Mucosa of descending colon (tissue), 3 donors: ENCODE data around the gene GDAP2. TPM values are rescaled to one million over a fixed set of nuclear protein-coding genes. Genes with fewer than 3 reads are reported as not detected.

ENCODE experiments used
- ATAC-seq: fragments of 200-7000 bp; cut with Tn5 transposase; one replicate; pipeline ENCODE4 v1.9.1; 2020; ENCODE audit warnings: mild to moderate bottlenecking, moderate library complexity
- DNase-seq, 3 donors: peaks; one replicate each; pipeline ENCODE4 v3.0.0-alpha.2; 2020
- H3K36me3 ChIP-seq: fragments of 200-600 bp; one replicate; pipeline ENCODE4 v1.8.0; 2021; ENCODE audit warnings: low read depth, mild to moderate bottlenecking
- H3K4me1 ChIP-seq: fragments of 200-600 bp; one replicate; pipeline ENCODE4 v1.8.0; 2021; ENCODE audit warnings: low read depth, mild to moderate bottlenecking
- H3K4me3 ChIP-seq: fragments of 200-600 bp; one replicate; pipeline ENCODE4 v1.8.0; 2021; ENCODE audit warnings: mild to moderate bottlenecking
- H3K9me3 ChIP-seq: fragments of 200-600 bp; one replicate; pipeline ENCODE4 v1.8.0; 2021; ENCODE audit warnings: mild to moderate bottlenecking
- intact Hi-C, 2 donors: fragments of 100-400 bp; cut with DNase I in 1 of 2; cut with micrococcal nuclease in 1 of 2; formaldehyde crosslinking; loops; one replicate each; pipeline versions ENCODE4 v1.11.0 to v1.11.1; 2022; cut with DNase I, micrococcal nuclease
- total RNA-seq, 3 donors: library from RNA; stranded (reverse); fragmentation: NEBNext Ultra II Directional in 2 of 3; extraction: Animal tissue kit (Norgen Biotek cat#: 25700) in 2 of 3; gene quantifications; one replicate each; pipeline versions ENCODE4 v1.2.1 to v1.2.4, GENCODE V29; 2021 to 2023
- TF ChIP-seq, protein P1 (sequence below): fragments of 200-600 bp; IDR thresholded peaks from one replicate; pipeline ENCODE4 v1.8.0; 2022; ENCODE audit warnings: antibody characterized with exemption, mild to moderate bottlenecking
- donor health status: DM: no; HTN: no; CAD: no; lungs with moderate emphysema.
- donor health status: DM: no; HTN: no; CAD: no.
- donor health status: DM: no; HTN: yes; CAD: no.

Gene GDAP2
- total RNA-seq, 3 donors from 2014 or later: 27.4 to 36.0 (median 33.5) TPM

- no peaks in the 10 kb centered on the region for H3K9me3 ChIP-seq
- ATAC-seq (no peak), DNase-seq (no peak)
- no peaks in the 10 kb centered on the region for H3K36me3 ChIP-seq
- H3K4me3 ChIP-seq: no peak overlapping the region
- H3K4me1 ChIP-seq: no peaks in the 10 kb centered on the region
- intact Hi-C loops: no loop called here
- TF ChIP-seq, protein P1, sequence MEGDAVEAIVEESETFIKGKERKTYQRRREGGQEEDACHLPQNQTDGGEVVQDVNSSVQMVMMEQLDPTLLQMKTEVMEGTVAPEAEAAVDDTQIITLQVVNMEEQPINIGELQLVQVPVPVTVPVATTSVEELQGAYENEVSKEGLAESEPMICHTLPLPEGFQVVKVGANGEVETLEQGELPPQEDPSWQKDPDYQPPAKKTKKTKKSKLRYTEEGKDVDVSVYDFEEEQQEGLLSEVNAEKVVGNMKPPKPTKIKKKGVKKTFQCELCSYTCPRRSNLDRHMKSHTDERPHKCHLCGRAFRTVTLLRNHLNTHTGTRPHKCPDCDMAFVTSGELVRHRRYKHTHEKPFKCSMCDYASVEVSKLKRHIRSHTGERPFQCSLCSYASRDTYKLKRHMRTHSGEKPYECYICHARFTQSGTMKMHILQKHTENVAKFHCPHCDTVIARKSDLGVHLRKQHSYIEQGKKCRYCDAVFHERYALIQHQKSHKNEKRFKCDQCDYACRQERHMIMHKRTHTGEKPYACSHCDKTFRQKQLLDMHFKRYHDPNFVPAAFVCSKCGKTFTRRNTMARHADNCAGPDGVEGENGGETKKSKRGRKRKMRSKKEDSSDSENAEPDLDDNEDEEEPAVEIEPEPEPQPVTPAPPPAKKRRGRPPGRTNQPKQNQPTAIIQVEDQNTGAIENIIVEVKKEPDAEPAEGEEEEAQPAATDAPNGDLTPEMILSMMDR: no peak
Observed at GRCh38 chr1:117890452-117890851, 39.0 kb downstream of the GDAP2 start.

GRCh38 chr1:117886101-117886795, 43.2 kb downstream of the GDAP2 start:
- no peaks in the 10 kb centered on the region for H3K9me3 ChIP-seq
- ATAC-seq: no peak
- H3K4me1 ChIP-seq: no peaks in the 10 kb centered on the region
- TF ChIP-seq, protein P1: no peak
- no peaks in the 10 kb centered on the region for H3K36me3 ChIP-seq
- intact Hi-C loops: no loop called here
- no peak overlapping the region for H3K4me3 ChIP-seq
- no peak for DNase-seq

- ATAC-seq (no peak), DNase-seq (no peak)
- intact Hi-C loops: no loop called here
- Histone ChIP-seq H3K36me3 (no peaks in the 10 kb centered on the region), H3K4me3 (no peak overlapping the region), H3K4me1 (no peaks in the 10 kb centered on the region), H3K9me3 (no peaks in the 10 kb centered on the region)
- TF ChIP-seq, protein P1: no peak
Observed at GRCh38 chr1:117883616-117884015, 45.8 kb downstream of the GDAP2 start.

- H3K4me1 ChIP-seq: no peaks in the 10 kb centered on the region
- H3K36me3 ChIP-seq: no peaks in the 10 kb centered on the region
- ATAC-seq (no peak), DNase-seq (no peak)
- H3K9me3 ChIP-seq: no peaks in the 10 kb centered on the region
- intact Hi-C loops: no loop called here
- TF ChIP-seq, protein P1: no peak
- no peak overlapping the region for H3K4me3 ChIP-seq
Observed at GRCh38 chr1:117879284-117879683, 50.1 kb downstream of the GDAP2 start.

DNA sequence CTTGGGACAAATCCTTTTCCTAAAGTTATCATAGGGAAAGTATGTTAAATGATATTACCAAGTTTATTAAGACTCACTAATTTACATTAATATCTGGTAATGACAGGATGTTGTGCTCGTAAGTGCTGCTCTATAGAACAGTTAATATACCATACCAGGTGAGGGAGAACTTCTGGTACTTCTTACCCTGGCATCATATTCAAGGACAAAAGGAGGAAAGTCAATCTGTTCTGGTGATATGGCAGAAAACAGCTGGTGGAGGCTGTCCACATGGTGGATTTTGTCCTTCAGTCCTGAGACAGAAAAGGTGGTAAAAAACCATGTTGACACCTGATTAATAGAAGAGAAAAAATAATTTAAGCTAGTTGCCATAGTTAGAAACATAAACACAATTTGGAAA, 51.6 kb downstream of the GDAP2 start:
- no peak for DNase-seq
- H3K36me3 ChIP-seq: no peaks in the 10 kb centered on the region
- TF ChIP-seq, protein P1: no peak
- H3K9me3 ChIP-seq: no peaks in the 10 kb centered on the region
- no peak overlapping the region for H3K4me3 ChIP-seq
- ATAC-seq: no peak
- H3K4me1 ChIP-seq: no peaks in the 10 kb centered on the region
- intact Hi-C loops: no loop called here

- intact Hi-C loops: no loop called here
- H3K36me3 ChIP-seq: no peaks in the 10 kb centered on the region
Observed at GRCh38 chr1:117871013-117871412, 58.4 kb downstream of the GDAP2 start.

More at GRCh38 chr1:117871013-117871412, 58.4 kb downstream of the GDAP2 start:
- TF ChIP-seq, protein P1: no peak
- DNase-seq (no peak), ATAC-seq (no peak)
- H3K4me1 ChIP-seq: no peaks in the 10 kb centered on the region
- H3K9me3 ChIP-seq: no peaks in the 10 kb centered on the region
- no peak overlapping the region for H3K4me3 ChIP-seq
